ENCODE data around the gene SLC4A5.
A peak's percentile ranks its signal among the peaks of the same experiment; 100 is the strongest.

The SLC4A5 gene, protein sequence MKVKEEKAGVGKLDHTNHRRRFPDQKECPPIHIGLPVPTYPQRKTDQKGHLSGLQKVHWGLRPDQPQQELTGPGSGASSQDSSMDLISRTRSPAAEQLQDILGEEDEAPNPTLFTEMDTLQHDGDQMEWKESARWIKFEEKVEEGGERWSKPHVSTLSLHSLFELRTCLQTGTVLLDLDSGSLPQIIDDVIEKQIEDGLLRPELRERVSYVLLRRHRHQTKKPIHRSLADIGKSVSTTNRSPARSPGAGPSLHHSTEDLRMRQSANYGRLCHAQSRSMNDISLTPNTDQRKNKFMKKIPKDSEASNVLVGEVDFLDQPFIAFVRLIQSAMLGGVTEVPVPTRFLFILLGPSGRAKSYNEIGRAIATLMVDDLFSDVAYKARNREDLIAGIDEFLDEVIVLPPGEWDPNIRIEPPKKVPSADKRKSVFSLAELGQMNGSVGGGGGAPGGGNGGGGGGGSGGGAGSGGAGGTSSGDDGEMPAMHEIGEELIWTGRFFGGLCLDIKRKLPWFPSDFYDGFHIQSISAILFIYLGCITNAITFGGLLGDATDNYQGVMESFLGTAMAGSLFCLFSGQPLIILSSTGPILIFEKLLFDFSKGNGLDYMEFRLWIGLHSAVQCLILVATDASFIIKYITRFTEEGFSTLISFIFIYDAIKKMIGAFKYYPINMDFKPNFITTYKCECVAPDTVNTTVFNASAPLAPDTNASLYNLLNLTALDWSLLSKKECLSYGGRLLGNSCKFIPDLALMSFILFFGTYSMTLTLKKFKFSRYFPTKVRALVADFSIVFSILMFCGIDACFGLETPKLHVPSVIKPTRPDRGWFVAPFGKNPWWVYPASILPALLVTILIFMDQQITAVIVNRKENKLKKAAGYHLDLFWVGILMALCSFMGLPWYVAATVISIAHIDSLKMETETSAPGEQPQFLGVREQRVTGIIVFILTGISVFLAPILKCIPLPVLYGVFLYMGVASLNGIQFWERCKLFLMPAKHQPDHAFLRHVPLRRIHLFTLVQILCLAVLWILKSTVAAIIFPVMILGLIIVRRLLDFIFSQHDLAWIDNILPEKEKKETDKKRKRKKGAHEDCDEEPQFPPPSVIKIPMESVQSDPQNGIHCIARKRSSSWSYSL

DNA sequence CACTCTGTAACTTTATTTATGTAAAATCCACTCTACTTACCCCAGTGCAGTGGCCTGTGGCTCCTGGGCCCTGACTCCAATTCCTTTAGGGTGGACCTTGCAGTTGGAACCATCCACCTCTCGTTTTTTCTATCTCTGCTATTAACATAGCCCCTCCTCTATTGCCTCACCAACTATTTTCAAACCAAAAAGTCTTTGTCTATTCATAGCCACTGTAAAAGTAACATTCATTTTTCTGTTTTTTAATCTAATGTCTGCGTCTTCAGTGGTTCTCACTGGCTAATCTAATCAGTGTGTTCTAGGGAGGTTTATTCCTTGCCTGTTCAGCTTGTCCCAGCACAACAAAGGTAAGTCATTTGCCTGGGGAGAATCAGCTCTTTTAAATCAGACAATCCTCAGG, at the start of gene SLC4A5:
Gene SLC4A5, minus strand, starts transcription at position 101 of the 400 bp plus-strand sequence. CDS start 28,393 bp downstream, outside the sequence.
- DNase-seq (ENCODE audit: low read depth in 2 of 3, low spot score in 1 of 3), result no peak

- DNase-seq (ENCODE audit: low read depth in 2 of 3, low spot score in 1 of 3), result no peak
Observed at GRCh38 chr2:74392449-74392743, 49.2 kb upstream of the SLC4A5 start.

DNA sequence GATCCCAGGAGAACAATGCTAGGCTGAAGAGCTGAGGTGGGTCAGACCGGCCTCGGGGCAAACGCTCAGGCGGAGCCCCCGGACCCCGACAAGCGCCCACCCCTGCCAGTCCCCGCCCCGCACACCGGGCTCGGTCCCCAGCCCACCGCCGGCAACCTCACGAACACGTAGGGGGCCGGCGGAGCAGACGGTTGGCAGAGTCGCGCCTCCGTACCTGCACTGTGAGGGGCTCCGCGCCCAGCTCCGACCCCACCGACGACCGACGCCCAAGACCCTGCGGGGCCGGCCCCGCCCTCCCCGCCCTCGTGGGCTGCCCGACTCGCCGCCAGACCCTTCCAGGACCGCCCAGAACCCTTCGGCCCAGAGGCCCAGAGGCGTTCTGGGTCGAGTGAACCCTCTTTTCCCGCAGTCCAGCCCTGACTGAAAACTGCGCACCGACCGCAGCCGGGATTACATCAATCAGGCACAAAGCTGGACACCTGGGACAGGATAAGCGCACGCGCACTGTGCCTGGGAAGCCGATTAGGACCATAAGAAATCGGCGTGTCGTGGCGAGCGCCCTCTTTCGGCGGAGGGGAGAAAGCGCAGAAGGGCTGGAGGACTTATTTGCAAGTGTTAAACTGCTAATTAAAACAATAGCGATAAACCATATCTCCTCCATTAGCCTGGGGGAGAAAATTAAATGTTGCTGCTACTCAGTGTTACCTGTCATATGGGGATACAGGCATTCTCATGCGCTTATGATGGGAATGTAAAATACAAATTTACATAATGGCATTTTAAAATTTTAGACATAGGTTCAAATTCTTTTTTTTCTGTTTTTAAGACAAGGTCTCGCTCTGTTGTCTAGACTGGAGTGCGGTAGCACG, 48.6 kb upstream of the SLC4A5 start:
- DNase-seq (ENCODE audit: low read depth in 2 of 3, low spot score in 1 of 3), result peak; percentile 90 to 96 (median 91)

GRCh38 chr2:74391209-74391579, 48.0 kb upstream of the SLC4A5 start:
- DNase-seq (ENCODE audit: low read depth in 2 of 3, low spot score in 1 of 3), result no peak

DNA sequence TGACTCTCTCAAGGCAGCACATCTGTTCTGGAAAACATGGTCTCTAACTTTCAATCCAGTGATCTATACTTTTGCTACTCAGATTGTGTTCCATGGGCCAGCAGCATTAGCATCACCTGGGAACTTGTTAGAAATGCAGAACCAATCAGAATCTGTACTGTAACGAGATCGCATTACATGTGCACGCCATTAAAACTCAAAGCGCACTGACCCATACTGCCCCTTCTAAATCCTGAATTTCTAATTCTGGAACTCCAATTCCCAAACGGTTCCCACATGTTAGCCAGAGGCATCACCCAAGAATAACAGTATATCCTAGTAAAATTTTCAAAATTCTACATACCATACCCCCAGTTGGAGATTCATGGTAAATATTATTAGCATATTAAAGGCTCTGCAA, 47.4 kb upstream of the SLC4A5 start:
- DNase-seq (ENCODE audit: low read depth in 2 of 3, low spot score in 1 of 3), result no peak

DNA sequence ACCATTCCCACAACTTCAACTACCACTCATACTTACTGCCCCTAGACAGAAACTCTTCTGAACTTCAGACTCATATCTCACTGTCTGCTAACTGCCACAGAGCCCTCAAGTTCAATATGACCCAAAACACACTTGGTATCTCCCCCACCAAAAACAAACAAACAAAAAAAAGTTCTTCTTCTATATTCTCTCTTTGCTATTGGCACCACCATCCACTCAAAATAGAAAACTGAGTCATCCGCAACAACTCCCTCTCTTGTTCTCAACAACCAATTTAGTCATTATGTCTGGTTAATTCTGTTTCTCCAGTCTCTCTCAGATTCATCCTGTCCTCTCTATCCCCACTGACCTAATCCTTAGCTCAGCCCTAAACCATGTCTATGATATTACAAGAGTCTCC, 44.1 kb upstream of the SLC4A5 start:
- DNase-seq (ENCODE audit: low read depth in 2 of 3, low spot score in 1 of 3), result no peak

GRCh38 chr2:74385396-74385795, 42.2 kb upstream of the SLC4A5 start:
- no peak for DNase-seq (ENCODE audit: low read depth in 2 of 3, low spot score in 1 of 3)

- no peak for DNase-seq (ENCODE audit: low read depth in 2 of 3, low spot score in 1 of 3)
Observed at GRCh38 chr2:74384051-74384450, 40.8 kb upstream of the SLC4A5 start.

- DNase-seq (ENCODE audit: low read depth in 2 of 3, low spot score in 1 of 3), result no peak
Observed at GRCh38 chr2:74383254-74383653, 40.0 kb upstream of the SLC4A5 start.

DNA sequence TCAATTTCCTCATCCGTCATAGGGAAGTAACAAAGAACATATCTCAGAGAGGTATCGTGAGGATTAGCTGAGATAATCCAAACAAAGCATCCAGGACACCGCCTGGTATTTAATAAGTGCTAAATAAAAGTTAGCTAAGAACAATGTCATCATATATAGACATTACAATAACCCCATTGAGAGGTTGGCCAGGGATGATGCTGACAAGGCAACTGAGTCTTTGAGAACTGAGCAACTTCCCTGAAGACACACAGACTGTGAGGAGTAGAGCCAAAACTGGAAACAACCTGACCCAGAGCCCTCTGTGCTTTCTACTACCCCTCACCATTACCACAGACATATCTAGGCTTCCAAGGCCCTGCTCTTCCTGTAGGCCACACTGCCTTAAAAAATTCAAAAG, 38.5 kb upstream of the SLC4A5 start:
- no peak for DNase-seq (ENCODE audit: low read depth in 2 of 3, low spot score in 1 of 3)

DNA sequence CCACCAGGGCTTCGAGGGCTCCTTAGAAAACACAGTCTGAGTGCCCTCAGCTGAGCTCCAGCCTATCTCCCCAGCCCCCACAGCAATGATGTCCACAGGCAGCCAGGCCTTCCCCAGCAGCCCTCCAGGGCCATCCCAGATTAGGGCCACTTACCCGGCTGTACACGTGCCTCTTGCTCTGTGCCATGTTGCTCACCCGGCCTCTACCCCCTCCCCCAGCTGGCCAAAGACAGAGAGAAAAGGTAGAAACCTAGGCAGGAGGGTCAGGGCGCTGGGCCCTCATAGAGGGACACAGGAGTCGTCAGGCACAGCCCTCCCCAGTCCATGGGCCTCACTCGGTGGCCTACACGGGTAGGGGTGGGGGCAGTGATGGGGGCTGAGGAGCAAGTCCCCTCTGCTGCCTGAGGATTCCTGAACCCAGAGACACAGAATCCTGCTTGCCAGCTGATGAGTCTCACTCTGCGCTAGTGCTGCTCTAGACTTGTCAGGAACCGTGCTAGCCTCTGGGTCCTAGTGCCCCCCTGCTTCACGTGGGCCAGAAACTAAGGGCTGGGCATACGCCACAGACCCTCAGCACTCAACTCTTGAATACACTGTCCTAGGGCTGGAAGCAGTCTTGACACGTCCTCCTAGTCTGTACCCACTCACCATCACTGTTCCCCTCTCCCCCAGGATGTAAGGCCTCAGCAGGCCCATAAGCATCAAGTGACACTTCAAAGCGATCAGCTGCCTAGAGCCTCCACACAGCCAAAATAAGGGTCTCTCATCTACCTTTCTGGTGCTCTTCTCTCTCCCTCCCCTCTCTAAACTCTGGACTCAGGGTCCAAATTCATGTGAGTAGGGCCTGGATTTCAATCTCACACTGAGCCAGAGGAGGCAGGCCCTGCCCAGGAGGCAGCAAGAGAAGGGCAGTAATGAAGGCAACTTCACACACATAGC, 36.9 kb upstream of the SLC4A5 start, which contains the start of gene DCTN1:
Gene DCTN1, minus strand, starts transcription at position 461 of the 939 bp plus-strand sequence. Its CDS starts 274 bp downstream, at position 187.
- peak in 1 of 3 donors; percentile 20 for DNase-seq (ENCODE audit: low read depth in 2 of 3, low spot score in 1 of 3)

GRCh38 chr2:74378007-74378406, 34.8 kb upstream of the SLC4A5 start:
- no peak for DNase-seq (ENCODE audit: low read depth in 2 of 3, low spot score in 1 of 3)

- no peak for DNase-seq (ENCODE audit: low read depth in 2 of 3, low spot score in 1 of 3)
Observed at GRCh38 chr2:74375838-74376237, 32.6 kb upstream of the SLC4A5 start.

DNA sequence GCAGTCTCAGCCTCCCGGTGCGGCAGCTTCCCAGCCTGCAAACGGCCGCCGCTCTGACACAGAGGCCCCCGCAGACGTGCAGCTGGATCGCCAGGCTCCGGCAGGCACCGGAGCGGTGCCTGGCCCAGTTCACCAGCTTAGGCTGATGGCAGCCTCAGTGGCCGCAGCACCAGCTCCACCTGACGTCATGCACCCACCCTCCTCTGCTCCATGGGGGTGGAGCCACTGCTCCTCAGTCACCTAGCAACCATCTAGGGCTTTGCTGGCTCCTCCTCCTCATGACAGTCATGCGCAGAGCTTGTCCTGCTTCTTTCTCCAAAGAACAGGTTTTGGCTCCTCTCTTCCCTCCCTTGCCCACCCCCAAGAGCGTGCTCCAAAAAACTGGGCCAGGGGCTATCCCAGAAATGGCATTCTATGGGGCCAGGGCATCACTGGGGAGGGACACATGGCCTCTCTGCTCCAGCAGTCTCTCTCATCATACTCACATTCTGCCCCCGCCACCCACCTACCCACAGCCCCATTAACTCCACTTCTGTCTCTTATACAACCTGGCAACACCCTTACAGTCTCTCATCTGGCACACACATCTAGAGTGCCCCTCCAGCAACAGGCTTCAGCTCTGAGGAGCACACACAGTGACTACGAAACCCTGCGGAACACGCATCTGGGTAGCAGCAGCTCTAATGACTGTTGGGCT, 31.4 kb upstream of the SLC4A5 start:
- DNase-seq (ENCODE audit: low read depth in 2 of 3, low spot score in 1 of 3), result no peak

GRCh38 chr2:74373985-74374384, 30.8 kb upstream of the SLC4A5 start:
- DNase-seq (ENCODE audit: low read depth in 2 of 3, low spot score in 1 of 3), result no peak

DNA sequence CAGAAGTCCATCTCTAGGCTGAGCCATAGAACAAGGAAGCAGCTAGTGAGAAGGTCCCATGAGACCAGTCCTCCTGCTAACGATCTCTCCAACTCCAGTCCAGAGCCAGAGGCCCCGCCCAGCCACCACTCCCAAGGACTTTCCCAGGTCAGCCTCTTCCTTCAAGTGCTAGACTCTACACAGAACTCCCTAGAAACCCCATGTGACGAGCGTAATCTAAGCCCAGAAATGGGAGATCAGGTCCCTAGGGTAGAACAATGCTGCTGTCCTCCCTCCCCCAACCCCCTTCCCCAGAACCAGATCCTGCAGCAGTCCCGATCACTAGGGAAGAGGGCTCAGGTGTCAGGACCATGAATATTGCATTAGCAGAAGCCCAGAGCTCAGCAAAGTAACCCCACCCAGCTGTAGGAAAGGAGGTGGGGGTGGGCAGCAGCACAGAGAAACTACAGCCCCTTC, 30.0 kb upstream of the SLC4A5 start:
- no peak for DNase-seq (ENCODE audit: low read depth in 2 of 3, low spot score in 1 of 3)

DNA sequence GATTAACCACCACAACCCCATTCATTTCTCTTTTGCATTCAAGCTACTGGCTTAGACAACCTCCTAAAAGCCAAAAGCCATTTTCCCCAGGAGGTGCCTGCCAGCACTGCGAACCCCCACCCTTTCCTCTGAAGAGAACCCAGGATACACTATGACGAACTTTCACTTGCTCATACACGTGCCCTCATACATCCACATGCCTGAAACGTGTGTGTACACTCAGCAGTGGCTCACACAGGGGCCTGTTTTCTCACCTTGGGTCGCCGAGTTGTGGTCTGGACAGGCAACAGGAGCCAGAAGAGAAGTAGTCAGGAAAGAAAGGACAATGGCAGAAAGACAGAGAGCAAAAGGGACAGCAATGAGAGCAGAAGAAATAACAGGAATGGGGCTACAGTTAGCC, 29.5 kb upstream of the SLC4A5 start:
- DNase-seq (ENCODE audit: low read depth in 2 of 3, low spot score in 1 of 3), result no peak

- DNase-seq (ENCODE audit: low read depth in 2 of 3, low spot score in 1 of 3), result no peak
Observed at GRCh38 chr2:74371421-74371820, 28.2 kb upstream of the SLC4A5 start.

- DNase-seq (ENCODE audit: low read depth in 2 of 3, low spot score in 1 of 3), result no peak
Observed at GRCh38 chr2:74369976-74370375, 26.8 kb upstream of the SLC4A5 start.
